GM12873 (cell line): Measurements from ENCODE around the gene AFG1L.

Experiments used
- CTCF ChIP-seq: IDR thresholded peaks from 2 replicates; pipeline ENCODE4 v1.5.1; 2012; ENCODE audit warnings: low read depth, mild to moderate bottlenecking, moderate library complexity, low read length, control low read depth; ENCODE audit not compliant: insufficient read depth; ENCODE audit errors: missing control alignments

AFG1L gene

DNA sequence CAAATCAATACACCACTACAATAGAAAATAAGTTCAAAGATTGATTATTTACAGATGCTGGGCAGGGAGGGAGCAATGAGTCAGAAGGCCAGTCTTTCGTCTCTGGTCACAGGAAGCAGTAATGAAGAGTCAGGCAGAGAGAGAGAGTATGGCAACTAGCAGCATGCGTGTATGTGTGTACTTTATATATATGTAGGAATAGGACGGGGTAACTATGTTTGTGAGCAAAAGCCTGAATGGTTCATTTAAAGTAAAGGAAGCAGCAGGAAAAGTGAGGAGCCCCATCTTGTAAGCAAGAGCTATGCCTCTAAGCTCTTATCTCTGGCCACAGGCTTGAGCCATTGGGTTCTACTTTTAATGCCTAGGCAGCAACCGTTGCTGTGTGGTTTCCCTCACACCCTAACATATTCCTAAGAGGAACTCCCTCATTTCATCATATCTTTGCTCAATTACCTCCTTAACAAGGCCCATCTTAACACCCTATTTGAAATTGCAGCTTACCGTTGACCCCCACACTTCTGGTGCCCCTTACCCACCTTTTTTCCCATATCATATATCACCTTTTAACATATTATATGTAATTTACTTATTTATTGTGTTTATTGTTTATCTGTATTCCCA lies 66.6 kb downstream of the AFG1L start:
- TF ChIP-seq CTCF = no peak

- TF ChIP-seq CTCF = no peak
Observed at GRCh38 chr6:108362455-108362854, 67.6 kb downstream of the AFG1L start.

- no peak for TF ChIP-seq CTCF
Observed at GRCh38 chr6:108363113-108363512, 68.3 kb downstream of the AFG1L start.

- TF ChIP-seq CTCF = no peak
Observed at GRCh38 chr6:108363889-108364313, 69.0 kb downstream of the AFG1L start.

DNA sequence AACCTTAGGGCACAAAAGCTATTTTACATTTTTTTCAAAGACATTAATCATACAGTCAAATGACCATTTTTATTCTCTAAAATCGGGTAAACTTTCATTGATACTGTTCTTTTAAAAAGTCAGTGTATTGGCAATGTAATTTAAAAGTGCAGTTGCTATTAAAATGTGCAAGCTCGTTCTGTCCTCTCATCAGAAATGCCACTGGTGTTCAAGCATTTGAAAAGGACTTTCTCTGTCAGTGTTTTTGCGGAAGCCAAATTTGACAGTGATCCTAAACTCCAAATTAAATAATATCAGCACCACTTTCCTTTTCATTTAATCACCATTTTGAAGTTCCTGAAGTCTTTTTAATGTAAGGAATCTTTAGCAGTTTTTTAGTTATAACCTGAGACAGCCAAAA lies 69.6 kb downstream of the AFG1L start:
- TF ChIP-seq CTCF = no peak

GRCh38 chr6:108365478-108365877 lies 70.6 kb downstream of the AFG1L start:
- TF ChIP-seq CTCF = no peak

DNA sequence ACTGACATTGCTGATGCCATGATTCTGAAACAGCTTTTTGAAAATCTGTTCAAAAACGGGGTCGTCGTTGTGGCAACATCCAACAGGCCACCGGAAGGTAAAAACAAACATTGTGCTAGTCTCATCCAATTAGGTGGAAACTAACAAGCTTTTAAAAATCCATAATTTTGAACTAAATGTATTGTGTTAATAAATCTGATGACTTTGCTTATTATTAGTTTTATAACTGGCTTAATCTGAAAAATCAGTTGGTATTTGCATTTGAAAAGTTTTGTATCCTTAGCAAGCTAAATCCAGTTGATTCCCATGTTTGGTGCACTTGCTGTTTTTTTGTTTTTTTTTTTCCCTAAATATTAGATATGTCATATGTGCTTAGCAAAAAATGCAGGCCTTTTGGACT lies 71.4 kb downstream of the AFG1L start:
- TF ChIP-seq CTCF = no peak
